Dermis microvascular lymphatic vessel endothelial cell (primary cell): ENCODE measurements around the gene CHMP4A. TPM values are rescaled to one million over a fixed set of nuclear protein-coding genes. Genes with fewer than 3 reads are reported as not detected.

Source experiments
- DNase-seq, 2 donors: peaks; one replicate each; pipeline versions ENCODE4 v3.0.0 to v3.0.0-alpha.2; 2010; ENCODE audit warnings: low read depth in 2 of 2
- total RNA-seq: library from RNA; depleted of rRNA; stranded (reverse); fragments of >200 nt; gene quantifications from 2 replicates; pipeline ENCODE4 v1.2.1, GENCODE V29; 2014

The CHMP4A gene, protein sequence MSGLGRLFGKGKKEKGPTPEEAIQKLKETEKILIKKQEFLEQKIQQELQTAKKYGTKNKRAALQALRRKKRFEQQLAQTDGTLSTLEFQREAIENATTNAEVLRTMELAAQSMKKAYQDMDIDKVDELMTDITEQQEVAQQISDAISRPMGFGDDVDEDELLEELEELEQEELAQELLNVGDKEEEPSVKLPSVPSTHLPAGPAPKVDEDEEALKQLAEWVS
- total RNA-seq = 11.7 and 15.9 TPM in 2 replicates

DNA sequence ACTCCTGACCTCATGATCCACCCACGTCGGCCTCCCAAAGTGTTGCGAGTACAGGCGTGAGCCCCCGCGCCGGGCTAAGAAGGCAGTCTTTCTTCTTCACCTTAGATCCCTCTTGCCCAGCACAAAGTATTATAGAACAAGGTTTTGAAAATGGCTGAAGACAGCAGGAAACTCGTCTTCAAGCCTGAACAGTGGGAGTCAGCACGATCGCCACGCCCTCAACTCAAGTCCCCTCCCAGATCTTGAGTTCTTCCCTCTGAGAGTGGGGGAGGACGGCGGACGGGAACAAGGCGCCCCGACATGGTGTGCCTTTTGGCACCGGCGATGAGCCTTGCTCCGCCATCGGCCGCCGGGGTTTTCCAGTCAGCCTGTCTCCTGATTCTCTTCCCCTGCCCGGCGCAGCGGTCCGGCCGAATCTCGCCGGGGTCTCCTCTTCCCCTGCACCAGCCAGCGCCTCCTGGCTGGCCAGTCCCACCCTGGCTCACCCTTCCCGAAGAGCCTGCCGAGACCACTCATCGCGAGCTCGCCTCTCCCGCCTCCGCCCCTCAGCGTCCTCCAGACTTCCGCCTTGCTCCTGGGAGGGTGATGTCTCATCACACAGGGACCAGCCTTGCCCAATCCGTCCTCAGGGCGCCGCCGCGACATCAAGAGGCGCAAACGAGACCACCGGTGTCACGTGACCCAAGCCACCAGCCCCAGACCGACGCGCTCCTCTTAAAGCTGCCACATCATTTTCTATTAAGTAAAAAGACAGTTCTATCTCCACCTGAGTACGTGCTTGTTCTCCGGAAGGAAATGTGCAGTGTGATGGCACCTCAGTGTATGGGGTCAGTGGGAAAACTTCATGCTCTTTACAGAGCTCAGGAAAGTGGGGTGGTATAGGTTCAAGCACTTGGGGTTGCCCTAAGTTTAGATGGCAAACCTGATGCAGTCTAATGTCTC, at the start of gene CHMP4A:
Gene CHMP4A (minus strand): TSS at position 565 of the 942 bp plus-strand sequence. CDS start 49 bp downstream, at position 516.
- peak; percentile 90 to 98 for DNase-seq

DNA sequence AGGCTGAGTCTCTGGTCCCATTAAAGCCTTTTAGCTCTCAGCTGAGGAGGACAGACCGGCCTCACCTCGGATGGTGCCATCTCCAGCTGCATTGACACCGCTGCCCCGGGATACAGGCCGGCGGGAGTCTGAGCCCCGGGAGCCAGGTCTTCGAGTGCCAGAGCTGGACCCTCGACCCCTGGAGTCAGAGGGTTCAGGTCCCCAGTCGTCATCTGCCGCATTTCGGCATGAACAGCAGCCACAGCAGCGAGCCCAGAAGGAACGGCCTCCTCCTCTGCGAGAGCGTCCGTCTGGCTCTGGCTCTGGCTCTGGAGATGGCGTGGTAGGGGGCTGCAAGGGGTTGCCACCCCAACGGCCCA, 48.7 kb upstream of the CHMP4A start:
- DNase-seq = no peak

DNA sequence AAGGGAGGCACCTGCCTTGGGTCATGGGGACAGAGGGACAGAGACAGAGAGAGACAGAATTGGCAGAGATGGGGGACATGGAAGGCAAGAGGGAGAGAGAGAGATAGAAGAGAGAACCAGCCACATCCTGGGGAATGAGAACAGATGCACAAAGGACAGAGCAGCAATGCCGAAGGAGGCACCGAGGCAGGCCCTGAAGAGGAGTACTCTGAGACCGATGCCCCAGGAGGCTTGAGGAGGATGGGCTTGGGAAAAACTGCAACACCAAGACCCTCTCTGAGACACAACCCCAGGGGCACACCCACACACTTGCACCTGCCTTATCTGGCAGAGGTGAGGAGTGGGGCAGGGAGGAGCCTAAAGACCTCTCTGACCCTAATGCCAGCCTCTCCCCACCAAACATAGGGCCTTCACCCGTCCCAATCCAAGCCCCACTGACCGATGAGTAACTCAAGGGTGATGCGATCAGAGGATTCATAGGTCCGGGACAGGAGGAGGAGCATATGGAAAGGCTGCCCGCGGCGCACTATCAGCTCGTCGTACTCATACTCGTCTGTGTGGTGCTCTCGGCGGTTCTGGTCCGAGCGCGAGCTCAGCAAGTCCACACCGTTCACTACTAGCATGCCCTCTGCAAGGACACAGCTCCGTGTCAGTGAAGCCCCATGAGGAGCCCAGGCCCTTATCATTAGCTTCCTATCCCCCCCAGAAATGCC, 48.1 kb upstream of the CHMP4A start:
- no peak for DNase-seq

DNA sequence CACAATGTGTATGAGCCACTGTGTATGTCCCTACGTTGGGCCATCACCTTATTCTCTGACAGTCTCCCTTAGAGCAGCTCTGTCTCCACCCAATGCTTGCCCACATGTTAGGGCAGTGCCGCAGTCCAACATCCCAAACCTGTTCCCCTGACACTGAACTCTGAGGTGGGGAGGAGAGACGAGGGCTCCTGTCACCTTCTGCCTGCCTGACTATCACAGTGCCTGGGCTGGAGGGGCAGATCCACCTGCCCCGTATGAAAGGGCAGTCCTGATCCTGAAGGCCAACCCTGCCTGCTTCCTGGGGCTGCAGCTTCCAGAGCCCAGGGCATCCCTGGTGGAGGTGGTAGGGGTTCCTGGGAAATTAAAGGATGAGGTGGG, 47.5 kb upstream of the CHMP4A start:
- no peak for DNase-seq

DNA sequence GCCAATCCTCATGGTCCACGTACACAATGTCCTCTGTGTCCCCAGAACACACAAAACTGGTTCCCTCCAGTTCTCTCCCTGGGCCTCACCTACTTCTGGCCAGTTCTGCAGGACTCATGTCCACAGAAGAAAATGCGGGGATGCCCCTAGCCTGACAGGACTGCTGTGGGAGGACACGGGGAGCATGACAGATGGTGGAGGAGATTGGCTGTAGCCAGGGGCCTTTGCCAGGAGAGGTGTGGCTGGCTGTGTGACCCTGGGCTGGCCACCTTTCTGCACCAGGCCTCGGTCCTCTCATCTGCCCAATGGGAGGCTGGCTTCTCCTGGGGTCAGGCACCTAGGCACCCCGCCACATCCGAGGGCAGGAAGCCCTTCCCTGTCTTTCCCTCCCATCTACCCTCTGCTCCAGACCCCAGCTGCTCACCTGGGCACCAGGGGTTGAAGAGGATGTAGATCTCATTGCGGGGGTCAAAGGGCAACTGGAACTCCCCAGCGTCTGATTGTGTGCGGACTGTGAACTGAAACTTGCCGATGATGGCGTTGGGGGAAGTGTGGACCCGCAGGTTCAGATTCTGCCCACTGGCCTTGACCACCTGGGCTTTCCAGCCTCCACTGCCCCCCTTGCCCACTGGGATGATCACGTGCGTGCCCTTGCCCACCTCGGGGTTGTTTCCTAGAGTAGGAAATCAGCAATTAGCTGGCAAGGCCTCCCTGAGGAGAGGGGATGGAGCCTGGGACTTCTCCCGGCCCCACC, 46.9 kb upstream of the CHMP4A start:
- DNase-seq = no peak

DNA sequence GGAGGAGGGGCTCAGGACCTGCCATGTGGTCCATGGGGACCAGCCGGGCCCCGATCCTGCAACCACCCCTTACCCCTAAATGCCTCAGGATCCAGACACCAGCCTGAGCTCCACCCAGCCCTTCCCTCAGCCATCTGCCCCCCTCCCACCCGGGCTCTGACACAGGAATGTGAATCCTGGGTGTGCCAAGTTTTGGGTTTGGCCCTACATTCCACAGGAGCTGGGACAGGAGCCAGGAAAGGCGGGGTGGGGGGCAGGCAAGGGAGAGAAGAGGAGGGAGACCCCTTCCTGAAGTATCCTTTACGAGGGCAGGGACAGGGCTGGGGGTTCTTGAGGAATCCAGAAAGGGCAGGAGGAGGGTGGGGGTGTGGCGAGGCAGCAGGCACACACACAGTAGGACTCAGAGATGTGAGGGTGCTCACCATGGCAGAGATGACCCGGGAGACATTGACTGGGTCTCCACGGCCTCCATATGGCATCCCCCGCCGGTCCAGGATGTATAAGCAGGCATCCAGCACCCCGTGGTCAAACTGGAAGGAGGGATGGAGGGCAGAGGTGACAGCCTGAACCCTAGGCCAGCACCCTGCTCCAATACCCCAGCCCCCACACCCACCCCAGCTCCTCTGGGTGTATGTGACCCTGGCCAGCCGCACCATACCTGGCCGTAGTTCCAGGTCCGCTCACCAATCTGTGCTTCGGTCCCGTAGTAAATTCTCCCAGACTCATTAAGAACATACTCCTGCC, 46.2 kb upstream of the CHMP4A start:
- DNase-seq = no peak

DNA sequence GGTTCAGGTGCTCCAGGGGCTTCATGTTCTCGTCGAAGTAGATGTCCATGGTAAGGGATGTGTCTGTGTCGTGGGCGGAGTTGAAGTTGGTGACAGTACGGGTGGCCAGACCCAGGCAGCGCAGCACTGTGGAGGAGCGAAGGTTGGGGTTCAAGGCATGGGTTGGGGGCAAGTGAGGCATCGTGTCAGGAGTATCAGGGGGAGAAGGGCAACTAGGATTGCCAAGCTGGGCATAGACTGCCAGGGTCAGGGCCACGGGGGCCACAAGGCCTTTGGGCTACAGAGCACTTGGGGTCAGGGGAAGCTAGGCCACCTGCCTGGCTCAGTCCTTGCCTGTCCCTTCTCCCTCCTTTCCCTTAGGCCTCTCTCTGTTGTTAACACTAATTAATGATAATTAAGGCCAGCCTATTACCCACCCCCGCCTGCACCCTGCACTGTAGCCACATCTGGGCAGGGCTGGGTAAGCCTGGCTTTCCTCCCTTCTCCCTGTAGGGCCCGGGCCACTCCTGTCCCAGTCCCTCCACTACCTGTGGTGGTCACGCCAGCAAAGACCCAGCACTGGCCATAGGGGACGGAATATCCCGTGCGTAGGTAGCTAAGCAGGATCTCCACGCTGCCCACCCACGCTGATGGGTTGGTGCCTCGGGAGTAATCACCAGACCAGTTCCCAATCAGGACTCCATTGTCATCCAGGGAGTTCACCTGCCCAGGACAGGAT, 45.4 kb upstream of the CHMP4A start:
- DNase-seq = no peak

DNA sequence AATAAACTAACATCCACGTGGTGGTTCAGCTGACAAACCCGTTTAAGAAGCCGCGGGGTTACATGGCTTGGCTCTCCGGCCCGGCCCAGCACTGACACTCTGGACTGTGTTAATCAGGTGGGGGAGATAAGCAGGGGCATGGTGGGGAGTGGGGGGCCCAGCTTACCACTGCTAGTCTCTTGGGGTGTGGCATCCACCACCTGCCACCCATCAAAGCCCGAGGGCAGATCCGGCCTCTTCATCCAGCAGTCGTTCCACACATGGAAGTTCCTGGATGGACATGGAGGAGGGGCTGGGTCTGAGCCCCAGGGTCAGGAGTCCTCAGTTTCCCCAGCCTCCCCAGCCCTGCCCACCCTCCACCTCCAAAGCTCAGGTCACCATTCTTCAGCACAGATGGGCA, 44.8 kb upstream of the CHMP4A start:
- no peak for DNase-seq

DNA sequence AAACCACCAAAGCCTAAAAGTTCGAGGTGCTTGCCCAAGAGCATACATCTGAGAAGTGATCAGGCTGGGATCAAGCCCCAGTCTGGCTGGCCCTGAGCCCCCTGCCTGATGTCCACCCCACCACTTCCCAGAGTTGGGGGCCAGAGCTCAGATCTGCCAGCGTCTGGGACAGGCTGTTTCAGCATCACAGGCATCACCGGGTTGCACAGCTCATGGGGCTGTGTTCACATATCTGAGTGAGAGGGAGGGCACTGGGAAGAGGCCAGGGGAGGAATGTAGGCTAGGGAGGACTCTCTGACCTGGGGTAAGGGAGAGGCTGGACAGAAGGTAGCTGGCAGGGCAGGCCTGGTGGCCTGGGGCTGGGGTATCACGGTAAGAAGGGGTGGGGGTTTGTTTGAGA, 43.7 kb upstream of the CHMP4A start:
- DNase-seq = no peak

DNA sequence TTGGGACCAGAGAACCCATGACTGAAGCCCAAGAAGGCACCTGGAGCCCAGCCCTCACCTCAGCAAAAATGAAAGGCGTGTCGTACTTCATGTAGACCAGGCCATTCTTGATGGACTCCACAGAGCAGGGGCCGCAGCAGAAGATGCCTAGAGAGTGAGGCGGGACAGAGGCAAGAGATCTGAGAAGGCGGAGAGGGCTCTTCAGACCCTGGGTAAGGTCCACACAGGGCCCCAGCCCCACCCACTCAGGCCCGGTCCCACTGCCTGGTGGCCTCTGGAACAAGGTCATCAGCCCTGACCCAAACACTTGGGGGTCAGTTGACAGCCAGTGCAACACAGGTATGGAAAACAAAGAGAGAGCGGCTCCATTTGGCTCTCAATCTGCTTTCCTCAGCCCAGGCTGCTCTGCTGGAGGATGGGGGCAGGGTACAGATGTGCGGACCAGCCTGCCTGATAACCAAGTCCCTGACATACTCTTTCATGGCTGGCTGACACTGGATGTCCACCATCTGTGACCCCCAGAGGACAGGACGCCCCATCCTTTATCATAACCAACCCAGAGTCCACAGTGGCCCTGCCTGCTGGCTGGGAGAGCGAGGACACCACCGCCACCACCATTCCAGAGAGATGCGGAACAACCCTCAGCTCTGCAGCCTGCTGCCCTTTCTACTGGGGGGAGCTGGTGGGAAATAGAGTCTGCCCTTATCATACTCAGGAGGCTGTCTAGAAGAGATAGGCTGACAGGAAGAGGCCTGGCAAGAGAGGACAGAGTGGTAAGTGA, 42.8 kb upstream of the CHMP4A start:
- DNase-seq = no peak

DNA sequence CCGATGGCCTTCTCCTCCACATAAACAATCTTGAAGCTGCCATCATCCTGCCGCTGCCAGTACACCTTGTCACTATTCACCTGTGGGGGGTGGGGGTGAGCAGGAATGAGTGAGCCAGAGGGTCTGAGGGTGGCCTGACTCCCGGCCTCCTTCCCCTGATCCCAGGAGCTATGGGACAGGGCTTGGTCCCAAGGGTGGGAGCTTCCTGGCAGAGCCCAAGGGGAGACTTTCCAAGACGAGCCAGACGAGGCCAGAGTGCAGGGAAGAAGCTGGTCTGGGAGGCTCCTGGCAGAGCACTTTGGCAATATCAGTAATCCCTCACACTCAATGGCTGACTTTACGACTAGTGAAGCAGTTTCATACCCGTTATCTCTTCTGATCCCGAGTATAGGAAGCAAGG, 42.1 kb upstream of the CHMP4A start:
- DNase-seq = no peak

DNA sequence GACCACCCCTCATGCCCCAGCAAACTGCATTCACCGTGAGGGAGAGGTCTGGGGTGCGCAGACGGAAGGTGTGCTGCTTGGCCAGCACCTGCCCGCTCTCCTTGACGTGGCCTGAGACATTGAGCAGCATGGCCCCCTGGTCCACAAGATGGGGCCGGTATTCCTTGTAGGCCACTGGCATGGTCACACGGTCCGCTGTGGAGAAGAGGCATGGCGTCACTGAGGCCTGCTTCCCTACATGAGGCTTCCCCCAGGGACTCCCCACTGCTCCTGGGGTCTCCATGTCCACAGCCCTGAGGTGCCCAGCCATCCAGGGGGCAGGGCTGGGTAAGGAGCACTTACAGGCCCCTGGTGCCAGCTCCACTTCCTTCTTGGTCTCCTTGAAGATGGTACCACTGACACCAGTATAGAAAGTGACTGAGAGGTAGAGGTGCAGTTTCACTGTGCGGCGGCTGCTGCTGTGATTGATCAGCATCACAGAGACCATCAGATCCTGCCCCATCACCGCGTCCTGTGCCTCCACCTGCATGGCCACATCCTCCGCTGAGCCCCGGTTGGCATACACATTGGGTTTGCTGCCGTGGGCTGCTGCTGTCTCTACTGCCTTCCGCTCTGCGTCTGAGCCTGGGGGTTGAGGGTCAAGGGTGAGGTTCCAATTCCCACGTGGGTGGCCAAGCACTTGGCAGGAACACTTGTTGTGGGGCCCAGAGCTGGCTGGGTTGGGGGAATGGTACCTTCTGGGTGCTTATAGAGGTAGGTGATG, 41.5 kb upstream of the CHMP4A start:
- no peak for DNase-seq

DNA sequence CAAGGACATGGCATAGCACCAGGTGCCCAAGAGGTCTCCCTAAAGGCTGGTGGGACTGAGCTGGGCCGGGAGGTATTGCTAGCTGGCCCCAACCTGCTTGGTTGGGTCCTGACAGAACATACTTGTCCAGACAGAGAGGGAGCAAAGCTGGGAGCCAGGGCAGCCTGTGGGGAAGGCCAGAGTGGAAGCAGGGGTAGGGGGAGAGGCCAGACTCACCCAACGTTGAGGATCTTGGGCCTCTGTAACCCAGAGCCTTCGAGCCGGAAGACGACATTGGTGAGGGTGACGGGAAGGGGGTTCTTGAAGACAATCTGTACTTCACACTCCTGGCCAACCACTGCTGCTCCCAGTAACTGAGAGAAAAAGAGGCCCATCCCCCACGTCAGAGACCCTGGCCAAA, 40.6 kb upstream of the CHMP4A start:
- DNase-seq = no peak

DNA sequence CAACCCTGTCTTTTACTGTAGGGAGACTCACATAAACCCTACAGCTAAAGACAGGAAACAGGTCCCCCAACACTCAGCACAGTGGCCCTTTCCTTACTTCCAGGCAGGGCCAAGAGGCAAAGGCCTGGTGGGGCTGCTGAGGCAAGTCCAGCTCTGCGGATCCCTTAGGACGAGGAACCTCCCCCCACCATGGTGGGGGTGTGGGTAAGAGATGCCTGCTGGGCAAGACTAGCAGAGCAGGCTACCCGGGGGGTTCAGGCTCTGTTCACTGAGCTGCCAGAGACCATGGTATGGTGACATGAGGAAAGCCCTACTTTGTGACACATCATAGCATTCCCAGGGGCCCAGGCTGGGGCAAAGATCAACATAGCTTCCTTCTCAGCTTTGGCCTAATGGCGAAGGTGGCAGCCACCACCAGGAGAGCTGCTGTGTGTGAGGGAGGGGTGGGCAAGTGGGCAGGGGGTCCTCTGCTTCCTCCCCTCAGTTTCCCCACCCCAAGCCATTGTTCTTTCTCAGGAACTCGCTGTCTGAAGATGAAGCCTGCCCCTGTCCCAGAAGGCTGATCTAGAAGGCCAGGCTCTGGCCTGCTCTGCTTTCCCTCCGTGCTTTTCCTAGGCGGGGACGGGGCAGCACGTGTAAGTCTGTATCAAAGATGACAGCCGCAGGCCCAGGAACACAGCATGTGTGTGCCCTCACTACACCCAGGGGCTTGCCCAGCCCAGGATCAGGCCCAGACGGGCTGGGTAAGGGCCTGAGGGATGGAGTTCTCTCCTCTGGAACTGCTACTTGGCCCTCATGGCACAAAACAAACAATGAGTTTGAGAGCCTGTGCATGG, 39.2 kb upstream of the CHMP4A start:
- no peak for DNase-seq

DNA sequence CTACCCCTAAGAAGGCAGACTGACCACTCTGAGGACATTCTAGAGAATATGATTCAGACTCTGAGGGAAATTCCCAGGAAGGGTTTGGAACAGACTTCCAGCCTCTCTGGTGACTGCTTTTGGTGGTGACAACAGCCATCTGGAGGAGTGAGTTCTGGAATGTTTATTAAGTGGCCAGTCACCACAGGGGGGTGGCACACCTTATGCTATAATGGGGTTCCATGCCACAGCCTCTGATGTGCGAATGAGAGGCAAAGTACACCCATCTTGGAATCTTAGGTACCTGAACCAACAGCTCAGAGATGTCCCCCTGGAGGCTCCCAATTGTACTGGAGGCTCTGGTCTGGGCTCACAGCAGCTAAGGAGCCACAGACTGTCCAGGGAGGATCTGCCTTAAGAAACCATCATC, 38.6 kb upstream of the CHMP4A start:
- DNase-seq = peak in 1 of 2 donors; percentile 14

DNA sequence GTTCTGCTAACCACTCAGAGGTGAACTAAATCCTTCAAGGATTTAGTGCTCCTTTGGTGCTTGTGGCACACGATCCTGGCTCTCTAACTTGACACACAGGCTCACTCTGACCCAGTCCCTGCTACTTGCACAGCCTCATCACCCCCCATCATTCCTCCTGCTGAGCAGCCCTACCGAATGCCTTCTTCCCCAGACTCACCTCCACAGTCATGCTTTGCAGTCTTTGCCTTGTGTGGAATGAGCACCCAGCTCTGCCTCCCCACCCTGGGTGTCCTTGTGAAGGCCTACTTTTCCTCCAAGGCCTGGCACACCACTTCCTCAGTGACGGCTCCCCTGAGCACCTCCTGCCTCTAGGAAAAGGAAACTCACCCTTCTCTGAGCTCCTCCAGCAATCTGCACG, 37.1 kb upstream of the CHMP4A start:
- DNase-seq = no peak

DNA sequence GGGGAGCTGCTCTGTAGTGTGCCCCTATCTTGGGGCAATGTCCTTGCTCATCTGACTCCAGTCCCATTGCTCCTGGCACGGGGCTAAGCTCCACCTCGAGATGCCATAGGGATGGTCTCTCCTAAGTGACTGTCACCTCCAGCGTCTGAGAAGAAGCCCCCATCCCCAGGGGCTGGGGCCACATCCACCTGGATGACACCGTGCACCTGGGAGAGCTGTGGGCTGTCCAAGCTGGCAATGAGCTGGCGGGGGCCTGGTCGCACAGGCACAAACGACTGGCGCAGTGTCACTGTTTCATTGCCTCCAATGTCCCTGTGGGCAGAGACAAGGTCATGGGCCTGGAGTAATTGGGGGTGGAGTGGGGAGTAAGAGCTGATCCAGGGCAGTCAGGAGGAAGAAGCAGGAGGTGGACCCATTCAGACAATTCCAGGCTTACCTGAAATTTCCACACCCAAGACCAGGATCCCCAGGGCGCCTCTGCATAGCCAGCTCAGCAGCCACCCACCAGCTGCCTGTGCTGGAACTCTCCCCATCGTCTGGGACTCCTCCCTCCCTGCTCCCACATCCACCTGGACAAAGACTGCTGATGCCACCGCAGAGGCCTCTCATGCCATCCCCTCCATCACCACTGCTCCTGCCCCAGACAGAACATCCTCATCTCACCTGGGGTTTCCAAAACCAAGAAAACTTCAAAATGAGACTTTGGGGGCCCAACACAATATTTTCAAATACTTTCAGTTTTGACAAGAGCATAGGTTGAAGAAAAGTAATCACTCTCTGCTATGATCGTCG, 36.1 kb upstream of the CHMP4A start:
- no peak for DNase-seq
